GM12878 (cell line): ENCODE results near the gene C16orf87. TPM values are rescaled to one million over a fixed set of nuclear protein-coding genes. Genes with fewer than 3 reads are reported as not detected.

ENCODE experiments used
- ATAC-seq: fragments of 200-7000 bp; cut with Tn5 transposase; 3 replicates; pipeline ENCODE4 v1.9.1; 2020; ENCODE audit warnings: mild to moderate bottlenecking, moderate library complexity
- BruUV-seq: library from RNA; stranded (reverse); fragments of 400-500 nt; replicated peaks from 2 replicates; lab custom pipeline; 2021; lab: Mats Ljungman, UMichigan
- CTCF ChIA-PET: fragments of 300-600 bp; sonication (Branson Sonifier 250); formaldehyde crosslinking; extraction: SDS; loops from one replicate; lab custom pipeline; 2021; ENCODE audit warnings: inconsistent platforms; lab: Yijun Ruan, JAX
- POLR2A ChIA-PET: fragments of 350-600 bp; formaldehyde crosslinking; extraction: SDS; loops from one replicate; lab custom pipeline; 2021; ENCODE audit warnings: inconsistent platforms; lab: Charles Lee
- RAD21 ChIA-PET: fragments of 300-600 bp; sonication (Branson Sonifier 250); formaldehyde crosslinking; loops from one replicate; lab custom pipeline; 2023; ENCODE audit warnings: antibody characterized with exemption; ENCODE audit not compliant: unreplicated experiment; lab: Charles Lee
- SMC1A ChIA-PET: fragments of 300-600 bp; sonication (Branson Sonifier 250); formaldehyde crosslinking; loops from one replicate; lab custom pipeline; 2023; ENCODE audit not compliant: unreplicated experiment, uncharacterized antibody; lab: Charles Lee
- DNase-seq: peaks from one replicate; pipeline ENCODE4 v3.0.0-alpha.2; 2011; ENCODE audit warnings: low read depth, low spot score
- FAIRE-seq: peaks from 3 replicates; lab custom pipeline; 2011; peaks lifted over from hg19 to GRCh38; lab: Jason Lieb, UNC
- H2AFZ ChIP-seq: 2 replicates; pipeline ENCODE4 v1.6.0; 2011; ENCODE audit warnings: low read depth, low read length, control low read depth; ENCODE audit not compliant: control insufficient read depth
- H3K27ac ChIP-seq: 2 replicates; pipeline ENCODE4 v1.5.1; 2011; ENCODE audit warnings: control low read depth; ENCODE audit not compliant: control insufficient read depth, insufficient read depth
- H3K27me3 ChIP-seq, 2 experiments: replicated peaks in 1 of 2; 2 replicates each; pipeline versions ENCODE4 v1.6.0 to v1.6.1; 2011; ENCODE audit warnings: low read length in 1 of 2; ENCODE audit not compliant: control insufficient read depth in 2 of 2, insufficient read depth in 2 of 2
- H3K36me3 ChIP-seq, 2 experiments: 2 replicates each; pipeline ENCODE4 v1.5.1; 2011; ENCODE audit warnings: low read length in 1 of 2; ENCODE audit not compliant: control insufficient read depth in 2 of 2, insufficient read depth in 2 of 2
- H3K4me1 ChIP-seq: 2 replicates; pipeline ENCODE4 v1.6.1; 2011; ENCODE audit warnings: mild to moderate bottlenecking, low read length, moderate library complexity, mixed read lengths; ENCODE audit not compliant: control insufficient read depth, insufficient read depth
- H3K4me2 ChIP-seq: 2 replicates; pipeline ENCODE4 v1.6.0; 2011; ENCODE audit warnings: control low read depth; ENCODE audit not compliant: control insufficient read depth, insufficient read depth
- H3K4me3 ChIP-seq: fragments of 200-600 bp; sonication (generic); 2 replicates; pipeline ENCODE4 v1.5.1; 2016
- H3K79me2 ChIP-seq: 2 replicates; pipeline ENCODE4 v1.6.0; 2011; ENCODE audit warnings: low read length; ENCODE audit not compliant: control insufficient read depth, insufficient read depth
- H3K9ac ChIP-seq: 2 replicates; pipeline ENCODE4 v1.8.0; 2011; ENCODE audit warnings: low read length, control low read depth, mixed read lengths; ENCODE audit not compliant: control insufficient read depth, insufficient read depth
- H3K9me3 ChIP-seq: replicated peaks from 3 replicates; pipeline ENCODE4 v1.5.1; 2011; ENCODE audit warnings: mild to moderate bottlenecking, low read length; ENCODE audit not compliant: control insufficient read depth, insufficient read depth
- H4K20me1 ChIP-seq: 2 replicates; pipeline ENCODE4 v1.6.0; 2011; ENCODE audit not compliant: control insufficient read depth, insufficient read depth
- ESRRA ChIP-seq: IDR thresholded peaks from 2 replicates; pipeline ENCODE4 v1.6.1; 2012; ENCODE audit warnings: mild to moderate bottlenecking, low read length, improper control_type of control experiment
- POLR2AphosphoS2 ChIP-seq: IDR thresholded peaks from 2 replicates; pipeline ENCODE4 v1.6.1; 2011; ENCODE audit warnings: low read depth, mild to moderate bottlenecking, low read length, improper control_type of control experiment, moderate library complexity
- SMAD5 ChIP-seq: IDR thresholded peaks from 2 replicates; pipeline ENCODE4 v1.6.1; 2016; ENCODE audit warnings: antibody characterized with exemption, low read depth
- WGBS: methylation state at CpG from one replicate; pipeline ENCODE4 v1.1.6; 2016; ENCODE audit warnings: low lambda C conversion rate; ENCODE audit not compliant: insufficient replicate concordance, insufficient coverage; ENCODE audit errors: missing lambda C conversion rate; 5-methylcytosine and 5-hydroxymethylcytosine counted together
- in situ Hi-C: fragments of 300-500 bp; cut with MboI; formaldehyde crosslinking; loops from 9 replicates; pipeline ENCODE4 v1.14.3; 2018; ENCODE audit warnings: mixed read lengths
- intact Hi-C: fragments of 100-400 bp; cut with micrococcal nuclease; formaldehyde crosslinking; loops from one replicate; pipeline ENCODE4 v1.14.2; 2022; ENCODE audit not compliant: unreplicated experiment
- polyA plus RNA-seq, 11 experiments: library from polyadenylated mRNA; depleted of rRNA in 4 of 11; unstranded in 6 of 11; stranded (reverse) in 5 of 11; fragments of >200 nt; fragmentation: Nextera tagmentation in 4 of 11; fragmentation: Illumina TruSeq in 1 of 11; extraction: Ambion mirVana in 4 of 11; extraction: Trizol in 1 of 11; gene quantifications; 1 replicate in 1 of 11; 2 replicates in 10 of 11; pipeline versions ENCODE4 v1.2.1 to v1.2.3, GENCODE V29; 2011 to 2016; ENCODE audit warnings: inconsistent platforms in 2 of 11, missing spikeins in 2 of 11, low read depth in 1 of 11
- total RNA-seq, 4 experiments: library from RNA; depleted of rRNA in 3 of 4; stranded (reverse); fragments of >200 nt in 3 of 4; fragmentation: Illumina TruSeq in 1 of 4; extraction: Trizol in 1 of 4; gene quantifications; 2 replicates each; pipeline versions ENCODE4 v1.2.1 to v1.2.3, GENCODE V29; 2013 to 2021

C16orf87 gene
- total and polyA plus RNA-seq, 10 of the 15 experiments (the other 5 are each of a cell fraction or from before 2014, with no cell fraction given) = 18.4 to 72.6 (median 31.0) TPM

DNA sequence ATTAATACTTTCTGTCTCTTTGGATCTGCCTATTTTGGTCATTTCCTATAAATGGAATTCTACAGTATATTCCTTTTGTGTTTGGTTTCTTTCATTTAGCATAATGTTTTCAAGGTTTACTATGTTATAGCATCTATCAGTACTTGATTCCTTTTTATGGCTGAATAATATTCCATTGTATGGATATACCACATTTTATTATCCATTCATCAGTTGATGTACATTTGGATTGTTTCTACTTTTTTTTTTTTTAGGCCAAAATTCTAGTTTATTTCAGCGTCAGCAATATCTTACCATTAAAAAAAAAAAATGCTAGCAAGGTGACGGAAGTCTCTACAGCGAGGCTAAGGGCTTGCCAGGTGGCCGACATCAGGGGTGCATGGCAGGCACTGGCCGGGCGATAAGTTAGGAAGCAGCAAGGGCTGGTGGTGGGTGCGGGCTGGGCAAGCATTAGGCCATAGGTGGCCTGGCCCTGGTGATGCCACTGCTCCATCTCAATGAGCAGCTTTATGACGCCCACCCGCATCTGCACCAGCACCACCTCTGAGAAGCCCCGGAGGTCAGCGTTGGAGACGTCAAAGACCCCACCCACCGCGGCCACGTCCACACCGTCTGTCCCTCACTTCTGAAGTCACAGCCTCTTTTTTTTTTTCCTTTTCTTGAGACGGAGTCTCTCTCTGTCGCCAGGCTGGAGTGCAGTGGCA lies 11.4 kb upstream of the C16orf87 start:
- Histone ChIP-seq H3K4me2 (no peak overlapping the region), H3K9me3 (peaks cover 2% of the 10 kb centered on the region; the same call in 1 of the 3 replicates), H3K9ac (no peak overlapping the region), H4K20me1 (no peaks in the 10 kb centered on the region), H3K4me3 (no peak overlapping the region), H3K36me3 (no peaks in the 10 kb centered on the region), H2AFZ (no peak overlapping the region), H3K27me3 (no peaks in the 10 kb centered on the region), H3K27ac (no peak overlapping the region), H3K79me2 (no peaks in the 10 kb centered on the region), H3K4me1 (no peaks in the 10 kb centered on the region)
- intact Hi-C loops = no loop called here
- in situ Hi-C loops = no loop called here
- 94% methylated on average over 17 of the region's 18 CpGs for WGBS
- no TSS peak for BruUV-seq
- POLR2A ChIA-PET = interaction anchor here (0.6 kb wide), 1 partner anchor 72 kb away, joined by 3 read pairs; no protein-coding TSS in a partner anchor
- no peak for ATAC-seq
- CTCF ChIA-PET = no interaction called here
- RAD21 ChIA-PET = no interaction called here
- SMC1A ChIA-PET = no interaction called here
- no peak for DNase-seq
- FAIRE-seq = no peak
- TF ChIP-seq POLR2AphosphoS2 = no peak

DNA sequence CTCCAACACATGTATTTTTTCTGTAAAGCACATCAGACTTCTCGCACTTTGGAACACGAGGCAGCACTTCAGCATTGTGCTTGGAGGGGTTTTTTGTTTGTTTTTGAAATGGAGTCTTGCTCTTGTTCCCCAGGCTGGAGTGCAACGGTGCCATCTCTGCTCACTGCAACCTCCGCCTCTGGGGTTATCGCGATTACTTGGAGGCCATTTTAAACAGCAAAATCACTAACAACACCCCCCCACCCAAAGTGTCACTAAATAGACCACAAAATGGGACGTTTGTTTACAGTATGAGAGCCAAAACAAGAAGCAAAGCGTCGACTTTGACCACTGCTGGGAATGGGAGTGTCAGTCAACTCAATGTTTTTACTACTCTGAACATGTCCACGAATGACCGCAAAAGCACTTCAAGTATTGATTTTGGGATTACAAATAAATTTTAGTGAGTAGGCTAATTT lies 9.0 kb upstream of the C16orf87 start:
- ChIA-PET RAD21 (interaction anchor here (1.6 kb wide), 1 partner anchor 14 kb away, joined by 5 read pairs; no protein-coding TSS in a partner anchor), CTCF (interaction anchor here (0.8 to 1.5 kb wide), 4 partner anchors 11 to 167 kb away, joined by 3 to 6 read pairs (median 3); no protein-coding TSS in a partner anchor), POLR2A (no interaction called here), SMC1A (interaction anchor here (0.9 to 1.4 kb wide), 2 partner anchors 11 to 12 kb away, joined by 3 read pairs; no protein-coding TSS in a partner anchor)
- no peak overlapping the region for H3K9ac ChIP-seq
- DNase-seq (no peak), FAIRE-seq (no peak), ATAC-seq (no peak)
- H3K79me2 ChIP-seq = no peaks in the 10 kb centered on the region
- peaks cover 2% of the 10 kb centered on the region; the same call in 1 of the 3 replicates for H3K9me3 ChIP-seq
- no peak overlapping the region for H2AFZ ChIP-seq
- no peak overlapping the region for H3K4me2 ChIP-seq
- H3K36me3 ChIP-seq = no peaks in the 10 kb centered on the region
- H3K4me3 ChIP-seq = no peak overlapping the region
- no peaks in the 10 kb centered on the region for H3K4me1 ChIP-seq
- TF ChIP-seq SMAD5 (no peak), ESRRA (no peak)
- intact Hi-C loops (loop anchor here (10.0 kb wide), 1 partner anchor 1325 kb away; no protein-coding TSS in a partner anchor), in situ Hi-C loops (no loop called here)
- H4K20me1 ChIP-seq = no peaks in the 10 kb centered on the region
- no peaks in the 10 kb centered on the region for H3K27me3 ChIP-seq
- no peak overlapping the region for H3K27ac ChIP-seq
- 75% methylated on average over 11 of the region's 11 CpGs for WGBS
- BruUV-seq = no TSS peak
